Epithelial cell of alveolus of lung (primary cell): ENCODE results near the gene NOG. TPM values are rescaled to one million over a fixed set of nuclear protein-coding genes. Genes with fewer than 3 reads are reported as not detected.

ENCODE experiments used
- total RNA-seq: library from RNA; depleted of rRNA; stranded (reverse); fragments of >200 nt; gene quantifications from 2 replicates; pipeline ENCODE4 v1.2.1, GENCODE V29; 2015

Gene NOG
- 0.08 and 3.9 TPM in 2 replicates for total RNA-seq

GRCh38 chr17:56593646-56594319, at the start of gene NOG:
TSS of gene NOG (plus strand) at chr17:56593699. CDS start at chr17:56594224, 525 bp downstream.

Other genes with a start within 250 kb of the NOG start
- gene C17orf67, start 240.2 kb downstream of the NOG start, total RNA-seq, result 0.78 TPM in 1 of 2 replicates, not detected in the other
- gene DGKE, start 240.5 kb downstream of the NOG start, total RNA-seq, result 2.8 and 8.3 TPM in 2 replicates